Measurements from ENCODE around the gene C16orf78. TPM values are rescaled to one million over a fixed set of nuclear protein-coding genes. Genes with fewer than 3 reads are reported as not detected.

C16orf78 gene
- total and polyA plus RNA-seq, 2 donors (not counting 1 experiment from before 2014, with no cell fraction given), result not detected

DNA sequence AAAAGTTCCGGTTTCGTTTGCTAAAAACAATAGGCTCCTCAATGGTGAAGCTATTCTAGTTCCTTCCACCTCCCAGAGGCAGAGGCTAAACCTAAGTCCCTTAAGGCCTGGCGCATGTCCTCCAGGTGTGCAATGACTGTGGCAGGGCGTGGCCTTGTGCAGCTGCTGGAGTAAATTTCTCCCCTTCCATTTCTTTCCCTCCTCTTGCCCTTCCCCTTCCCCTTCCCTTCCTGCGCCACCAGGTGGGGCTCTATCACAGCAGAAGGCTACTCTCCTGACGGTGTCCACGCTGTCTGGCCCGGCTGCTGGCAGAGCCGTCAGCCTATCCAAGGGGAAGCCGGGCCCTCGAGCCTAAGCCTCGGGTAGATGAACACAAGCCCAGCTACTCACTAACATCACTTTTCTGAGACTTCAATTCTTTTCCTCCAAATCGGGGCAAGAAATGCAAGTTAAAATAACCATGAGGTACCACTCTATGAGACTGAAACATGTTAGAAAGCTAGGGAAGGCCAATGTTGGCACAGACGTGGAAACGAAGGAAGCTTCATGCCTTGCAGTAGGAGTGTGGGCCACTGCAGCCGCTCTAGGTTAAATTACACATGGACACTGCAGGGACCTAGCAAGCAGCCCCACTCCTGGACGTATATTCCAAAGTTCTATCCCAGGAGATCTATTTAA, 34.4 kb downstream of the C16orf78 start:
- H3K79me2 ChIP-seq (ENCODE audit: control insufficient read depth, insufficient read depth, low read length), result no peaks in the 10 kb centered on the region
- H3K36me3 ChIP-seq (replicated peaks in 1 of 2; ENCODE audit: control extremely low read depth in 1 of 2, control insufficient read depth in 1 of 2, extremely low read depth in 1 of 2, insufficient read depth in 2 of 2, low read length in 1 of 2), result no peaks in the 10 kb centered on the region
- no peak for TF ChIP-seq EZH2 (IDR thresholded peaks at IDR 0.05; ENCODE audit: borderline replicate concordance, insufficient read depth, low read depth, low read length, poor library complexity, severe bottlenecking)
- TF ChIP-seq, protein P1, sequence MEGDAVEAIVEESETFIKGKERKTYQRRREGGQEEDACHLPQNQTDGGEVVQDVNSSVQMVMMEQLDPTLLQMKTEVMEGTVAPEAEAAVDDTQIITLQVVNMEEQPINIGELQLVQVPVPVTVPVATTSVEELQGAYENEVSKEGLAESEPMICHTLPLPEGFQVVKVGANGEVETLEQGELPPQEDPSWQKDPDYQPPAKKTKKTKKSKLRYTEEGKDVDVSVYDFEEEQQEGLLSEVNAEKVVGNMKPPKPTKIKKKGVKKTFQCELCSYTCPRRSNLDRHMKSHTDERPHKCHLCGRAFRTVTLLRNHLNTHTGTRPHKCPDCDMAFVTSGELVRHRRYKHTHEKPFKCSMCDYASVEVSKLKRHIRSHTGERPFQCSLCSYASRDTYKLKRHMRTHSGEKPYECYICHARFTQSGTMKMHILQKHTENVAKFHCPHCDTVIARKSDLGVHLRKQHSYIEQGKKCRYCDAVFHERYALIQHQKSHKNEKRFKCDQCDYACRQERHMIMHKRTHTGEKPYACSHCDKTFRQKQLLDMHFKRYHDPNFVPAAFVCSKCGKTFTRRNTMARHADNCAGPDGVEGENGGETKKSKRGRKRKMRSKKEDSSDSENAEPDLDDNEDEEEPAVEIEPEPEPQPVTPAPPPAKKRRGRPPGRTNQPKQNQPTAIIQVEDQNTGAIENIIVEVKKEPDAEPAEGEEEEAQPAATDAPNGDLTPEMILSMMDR (IDR thresholded peaks at IDR 0.05), result peak; percentile 66
- no peaks in the 10 kb centered on the region for H4K20me1 ChIP-seq (ENCODE audit: control insufficient read depth, insufficient read depth, low read length, poor library complexity, severe bottlenecking)
- POLR2A ChIA-PET, result no interaction called here
- Mint-ChIP-seq H3K4me1 (peaks cover 4% of the 10 kb centered on the region), H3K4me3 (no peak overlapping the region), H3K27ac (no peak overlapping the region), H3K27me3 (peaks cover 30% of the 10 kb centered on the region), H3K9me3 (ENCODE audit: insufficient read depth) (peaks cover 1% of the 10 kb centered on the region)
- ATAC-seq (ENCODE audit: low read depth), result peak; percentile 58
- H3K4me3 ChIP-seq (ENCODE audit: control extremely low read depth in 1 of 5, extremely low read depth in 1 of 5, insufficient read depth in 1 of 5, low read depth in 2 of 5, low read length in 4 of 5), result no peak overlapping the region
- H2AFZ ChIP-seq (ENCODE audit: insufficient read depth, low read depth, low read length, poor library complexity, severe bottlenecking), result peak overlapping the region; percentile 19
- 20% methylated on average over 14 of the region's 17 CpGs for WGBS (ENCODE audit: insufficient coverage)
- DNase-seq, result peak; percentile 53
- H3K27ac ChIP-seq (ENCODE audit: low read length in 2 of 2), result no peak overlapping the region
- peaks cover 0 to 10% (median 4%) of the 10 kb centered on the region in 3 donors for H3K9me3 ChIP-seq (ENCODE audit: control extremely low read depth in 1 of 3, control insufficient read depth in 2 of 3, insufficient read depth in 1 of 3, low read length in 2 of 3)
- CTCF ChIA-PET, result interaction anchor here (0.6 to 3.5 kb wide), 8 partner anchors 166 to 1554 kb away, joined by 3 to 25 read pairs (median 3); partner anchors contain the start of gene CNEP1R1
- H3K27me3 ChIP-seq (replicated peaks in 1 of 4; ENCODE audit: control extremely low read depth in 1 of 4, control insufficient read depth in 3 of 4, insufficient read depth in 4 of 4, low read length in 3 of 4), result peaks cover 0 to 10% (median 0%) of the 10 kb centered on the region in 4 experiments
- H3K4me1 ChIP-seq (ENCODE audit: control insufficient read depth in 2 of 2, insufficient read depth in 2 of 2, low read length in 2 of 2), result peaks cover 0 to 9% of the 10 kb centered on the region in 2 donors
- intact Hi-C loops (cut with micrococcal nuclease), result no loop called here
- peak overlapping the region; percentile 18 for H3K4me2 ChIP-seq (replicated peaks; ENCODE audit: low read depth, low read length, poor library complexity, severe bottlenecking)
- no peak overlapping the region for H3K9ac ChIP-seq (ENCODE audit: low read length)

- ChIA-PET POLR2A (no interaction called here), CTCF (interaction anchor here (3.5 kb wide), 1 partner anchor 184 kb away, joined by 25 read pairs; no protein-coding TSS in a partner anchor)
- Histone ChIP-seq H4K20me1 (ENCODE audit: control insufficient read depth, insufficient read depth, low read length, poor library complexity, severe bottlenecking) (no peaks in the 10 kb centered on the region), H3K9me3 (ENCODE audit: control extremely low read depth in 1 of 3, control insufficient read depth in 2 of 3, insufficient read depth in 1 of 3, low read length in 2 of 3) (peaks cover 0 to 5% (median 0%) of the 10 kb centered on the region in 3 donors), H3K4me2 (replicated peaks; ENCODE audit: low read depth, low read length, poor library complexity, severe bottlenecking) (no peak overlapping the region), H2AFZ (ENCODE audit: insufficient read depth, low read depth, low read length, poor library complexity, severe bottlenecking) (no peak overlapping the region), H3K36me3 (replicated peaks in 1 of 2; ENCODE audit: control extremely low read depth in 1 of 2, control insufficient read depth in 1 of 2, extremely low read depth in 1 of 2, insufficient read depth in 2 of 2, low read length in 1 of 2) (no peaks in the 10 kb centered on the region), H3K4me1 (ENCODE audit: control insufficient read depth in 2 of 2, insufficient read depth in 2 of 2, low read length in 2 of 2) (peaks cover 0 to 9% of the 10 kb centered on the region in 2 donors), H3K27me3 (replicated peaks in 1 of 4; ENCODE audit: control extremely low read depth in 1 of 4, control insufficient read depth in 3 of 4, insufficient read depth in 4 of 4, low read length in 3 of 4) (peaks cover 0 to 3% (median 0%) of the 10 kb centered on the region in 4 experiments), H3K9ac (ENCODE audit: low read length) (no peak overlapping the region), H3K4me3 (ENCODE audit: control extremely low read depth in 1 of 5, extremely low read depth in 1 of 5, insufficient read depth in 1 of 5, low read depth in 2 of 5, low read length in 4 of 5) (no peak overlapping the region), H3K79me2 (ENCODE audit: control insufficient read depth, insufficient read depth, low read length) (no peaks in the 10 kb centered on the region), H3K27ac (ENCODE audit: low read length in 2 of 2) (no peak overlapping the region)
- no peak for DNase-seq
- peaks cover 27% of the 10 kb centered on the region for H3K27me3 Mint-ChIP-seq
- WGBS (ENCODE audit: insufficient coverage), result 100% methylated on average over 1 of the region's 2 CpGs
- H3K4me3 Mint-ChIP-seq, result no peak overlapping the region
- ATAC-seq (ENCODE audit: low read depth), result no peak
- H3K27ac Mint-ChIP-seq, result no peak overlapping the region
- H3K9me3 Mint-ChIP-seq (ENCODE audit: insufficient read depth), result no peaks in the 10 kb centered on the region
- intact Hi-C loops (cut with micrococcal nuclease), result no loop called here
- TF ChIP-seq, protein P1 (IDR thresholded peaks at IDR 0.05), result no peak
- no peak for TF ChIP-seq EZH2 (IDR thresholded peaks at IDR 0.05; ENCODE audit: borderline replicate concordance, insufficient read depth, low read depth, low read length, poor library complexity, severe bottlenecking)
- H3K4me1 Mint-ChIP-seq, result peaks cover 4% of the 10 kb centered on the region
Observed at GRCh38 chr16:49409121-49409520, 35.5 kb downstream of the C16orf78 start.

Data from B cell (primary cell).